GM18526 (cell line): ENCODE measurements around the gene DNAH11.

Source experiments
- POLR2A ChIP-seq: IDR thresholded peaks from 3 replicates; pipeline ENCODE4 v1.6.1; 2011; ENCODE audit not compliant: insufficient read length; ENCODE audit errors: extremely low read depth

DNAH11 gene

DNA sequence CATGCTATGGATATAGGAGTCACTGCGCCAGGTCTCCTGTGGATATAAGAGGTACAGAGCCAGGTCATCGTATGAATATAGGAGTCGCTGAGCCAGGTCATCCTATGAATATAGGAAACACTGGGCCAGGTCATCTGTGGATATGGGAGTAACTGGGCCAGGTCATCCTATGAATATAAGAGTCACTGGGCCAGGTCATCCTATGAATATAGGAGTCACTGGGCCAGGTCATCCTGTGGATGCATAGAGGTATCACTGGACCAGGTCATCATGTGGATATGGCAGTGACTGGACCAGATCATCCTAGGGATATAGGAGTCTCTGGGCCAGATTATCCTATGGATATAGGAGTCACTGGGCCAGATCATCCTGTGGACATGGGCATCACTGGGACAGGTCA is 181.7 kb downstream of the DNAH11 start:
- no peak for TF ChIP-seq POLR2A

DNA sequence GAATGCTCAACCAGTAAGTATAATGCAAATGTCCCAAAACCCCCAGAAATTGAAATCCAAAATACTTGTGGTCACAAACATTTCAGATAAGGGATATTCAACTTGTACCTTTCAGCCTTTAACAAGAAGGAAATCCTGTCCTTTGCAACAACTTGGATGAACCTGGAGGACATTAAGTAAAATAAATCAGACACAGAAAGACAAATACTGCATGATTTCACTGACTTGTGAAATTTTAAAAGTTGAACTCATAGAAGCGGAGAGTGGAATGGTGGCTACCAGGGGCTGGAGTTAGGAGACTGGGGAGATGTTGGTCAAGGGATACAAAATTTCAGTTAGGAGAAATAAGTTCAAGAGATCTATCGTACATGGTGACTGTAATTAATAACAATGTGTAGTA is 187.6 kb downstream of the DNAH11 start:
- TF ChIP-seq POLR2A, result no peak

GRCh38 chr7:21731977-21732376 is 189.1 kb downstream of the DNAH11 start:
- TF ChIP-seq POLR2A, result no peak

DNA sequence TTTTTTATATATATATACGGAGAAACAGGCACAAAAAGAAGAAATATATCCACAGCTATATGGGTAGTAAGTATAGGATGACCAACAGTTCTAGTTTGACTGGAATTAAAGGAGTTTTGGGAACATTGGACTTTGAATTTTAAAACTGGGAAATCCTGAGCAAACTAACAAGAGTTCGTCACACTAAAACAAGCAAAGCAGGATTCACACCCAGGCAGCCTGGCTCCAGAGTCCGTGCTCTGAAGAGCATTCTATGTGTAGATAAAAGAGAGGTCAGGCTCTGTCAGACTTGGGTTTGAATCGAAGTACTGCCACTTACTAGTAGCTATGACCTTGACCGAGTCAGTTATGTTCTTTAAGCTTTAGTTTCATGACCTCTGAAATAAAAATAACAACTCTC is 191.0 kb downstream of the DNAH11 start:
- no peak for TF ChIP-seq POLR2A

DNA sequence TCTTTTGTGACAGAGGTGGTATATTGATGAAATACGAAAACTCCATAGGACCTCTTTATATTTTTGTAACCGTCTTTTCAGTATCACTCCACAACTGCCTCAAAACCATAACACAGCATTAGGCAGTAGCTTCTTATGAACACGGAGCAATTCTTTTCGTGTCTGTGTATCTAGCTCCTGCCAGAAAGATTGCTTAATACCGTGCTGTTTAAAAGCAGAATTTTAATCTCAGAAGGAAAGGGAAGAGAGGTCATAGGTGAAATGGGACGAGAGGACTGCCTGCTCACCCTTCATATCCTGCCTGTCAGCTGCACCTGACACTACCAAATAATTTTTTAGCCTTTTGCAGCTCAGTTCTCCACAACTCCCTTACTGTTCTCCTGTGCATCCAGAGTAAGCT is 200.7 kb downstream of the DNAH11 start:
- TF ChIP-seq POLR2A, result no peak

DNA sequence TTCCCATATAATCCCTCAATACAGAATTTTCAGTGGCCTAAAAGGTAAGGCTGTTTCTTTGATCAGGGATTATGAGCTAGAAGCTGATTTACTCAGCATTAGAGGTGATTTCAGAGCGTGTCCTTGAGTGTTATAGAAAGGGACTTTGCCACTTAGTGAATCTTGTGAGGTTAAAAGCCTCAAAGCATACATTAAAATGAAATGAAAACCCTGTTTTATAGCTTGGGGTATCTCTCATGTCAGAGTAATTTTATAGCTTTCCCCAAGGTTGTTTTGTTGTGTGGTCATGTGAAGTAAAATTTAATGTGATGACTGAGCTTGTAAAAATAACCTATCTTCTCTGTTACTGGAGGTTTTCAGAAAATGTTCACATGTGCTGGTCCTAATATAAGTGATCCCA is 204.1 kb downstream of the DNAH11 start:
- TF ChIP-seq POLR2A, result no peak

GRCh38 chr7:21747806-21748205 is 205.0 kb downstream of the DNAH11 start:
- TF ChIP-seq POLR2A, result no peak

DNA sequence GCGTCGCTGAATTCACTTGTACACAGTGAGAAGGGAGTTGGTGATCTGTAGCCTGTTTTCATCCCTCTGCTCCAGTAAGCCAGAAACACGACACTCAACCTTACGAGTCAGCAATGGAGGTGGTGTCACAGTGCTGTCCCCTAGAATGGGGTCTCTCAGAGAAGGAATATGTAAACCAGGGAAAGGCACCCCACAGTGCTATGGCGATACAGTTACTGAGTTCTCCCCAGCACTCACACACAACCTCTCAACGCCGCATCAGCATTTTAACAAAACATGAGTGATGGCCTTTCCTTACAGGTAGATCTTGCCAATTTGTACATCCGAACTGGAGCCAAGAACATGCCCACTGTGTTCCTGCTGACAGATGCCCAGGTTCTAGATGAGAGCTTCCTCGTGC is 206.5 kb downstream of the DNAH11 start:
- TF ChIP-seq POLR2A, result no peak

DNA sequence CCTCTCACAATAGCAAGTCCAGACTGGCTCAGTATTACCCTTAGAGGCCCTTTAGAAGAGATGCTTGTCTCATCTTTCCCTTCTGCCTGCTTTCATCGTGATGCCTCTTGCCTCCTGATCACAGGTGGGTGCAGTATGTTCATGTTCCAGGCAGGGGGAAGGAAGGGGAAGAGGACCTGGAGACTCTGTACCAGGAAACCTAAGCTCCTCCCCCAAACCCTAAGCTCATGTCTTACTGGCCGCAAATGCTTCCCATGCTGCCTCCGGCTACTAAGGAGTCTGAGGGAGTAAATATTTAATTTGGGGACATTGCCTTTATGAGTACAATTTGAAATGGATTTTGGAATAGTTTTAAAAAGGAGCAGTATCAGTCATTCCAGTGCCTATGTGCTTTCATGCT is 210.2 kb downstream of the DNAH11 start:
- TF ChIP-seq POLR2A, result no peak

DNA sequence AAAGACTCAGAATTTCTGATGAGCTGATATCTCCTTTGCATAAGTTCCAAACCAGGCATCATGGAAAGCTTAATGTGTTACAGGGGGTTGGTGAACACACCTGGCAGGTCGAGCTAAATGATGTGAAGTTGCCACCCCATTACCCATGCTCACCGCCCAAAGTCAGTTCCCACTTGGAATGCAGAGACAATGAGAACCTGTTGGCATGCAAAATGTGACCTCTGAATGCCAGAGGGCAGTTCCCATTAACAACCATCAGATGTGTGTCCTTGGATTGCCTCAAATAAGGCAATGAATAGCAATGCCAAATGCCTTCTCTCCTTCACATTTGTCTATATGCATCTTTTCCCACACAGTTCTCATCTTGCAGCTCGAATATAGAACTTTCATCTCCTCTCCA is 212.1 kb downstream of the DNAH11 start:
- no peak for TF ChIP-seq POLR2A

DNA sequence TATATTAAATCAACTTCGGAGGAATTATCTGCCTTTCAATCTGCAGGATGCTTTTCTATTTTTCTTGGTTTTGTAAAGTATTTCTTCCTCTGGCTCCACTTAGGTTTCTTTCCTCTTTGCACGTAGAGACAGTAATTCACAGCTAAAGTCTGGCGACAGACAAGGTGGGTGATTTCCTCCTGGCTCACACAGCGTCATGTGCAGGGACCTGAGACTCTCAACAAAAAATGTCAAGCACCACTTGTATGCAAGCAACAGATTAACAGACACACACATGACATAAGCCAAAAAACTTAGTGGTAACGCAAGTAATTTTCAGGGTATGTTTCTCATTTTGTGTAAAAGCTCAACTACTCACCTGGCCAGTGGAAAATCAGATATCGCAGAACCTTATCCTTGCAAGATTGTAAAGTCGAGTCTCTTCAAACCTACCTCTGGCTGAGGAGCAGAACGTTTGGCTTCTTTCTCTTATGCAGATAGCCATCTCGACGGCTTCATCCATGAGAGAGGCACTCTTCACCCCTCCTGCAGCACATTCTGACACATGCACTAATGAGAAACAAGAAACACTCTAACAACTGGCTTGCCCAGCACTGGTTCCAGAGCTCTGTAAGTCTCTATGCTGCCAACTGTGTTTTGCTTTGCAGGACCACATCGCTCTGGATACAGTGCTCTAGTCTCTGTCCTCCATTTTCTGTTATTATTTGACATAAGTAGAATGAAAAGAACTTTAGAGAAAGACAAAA is 214.9 kb downstream of the DNAH11 start:
- TF ChIP-seq POLR2A, result no peak

GRCh38 chr7:21758286-21758685 is 215.4 kb downstream of the DNAH11 start:
- TF ChIP-seq POLR2A, result no peak

DNA sequence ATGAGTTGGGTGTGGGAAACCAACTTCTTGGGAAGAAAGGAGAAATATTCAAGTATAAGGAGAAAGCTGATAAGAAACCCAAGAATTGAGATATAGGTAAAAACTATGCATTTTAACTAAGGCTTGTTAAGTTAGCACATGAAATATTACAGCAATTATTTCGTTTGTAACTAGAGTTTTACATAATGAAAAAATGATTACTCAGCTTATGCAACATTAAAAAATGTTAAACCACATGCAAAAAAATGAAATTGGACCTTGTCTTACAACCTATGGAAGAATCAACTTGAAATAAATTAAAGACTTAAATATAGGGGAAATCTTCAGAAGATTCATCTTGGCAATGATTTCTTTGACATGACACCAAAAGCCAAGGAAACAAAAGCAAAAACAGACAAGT is 219.6 kb downstream of the DNAH11 start:
- no peak for TF ChIP-seq POLR2A

DNA sequence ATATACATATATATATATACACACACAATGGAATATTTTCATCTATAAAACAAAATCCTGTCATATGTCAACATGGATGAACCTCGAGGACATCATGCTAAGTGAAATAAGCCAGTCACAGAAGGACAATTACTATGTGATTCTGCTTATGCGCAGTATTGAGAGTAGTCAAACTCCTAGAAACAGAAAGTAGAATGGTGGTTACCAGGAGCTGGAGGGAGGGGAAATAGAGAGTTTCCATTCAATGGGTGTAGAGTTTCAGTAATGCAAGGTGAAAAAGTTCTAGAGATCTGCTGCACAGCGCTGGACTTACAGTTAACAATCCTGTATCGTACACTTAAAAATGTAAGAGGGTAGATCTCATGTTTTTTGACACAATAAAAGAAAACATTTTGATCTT is 221.0 kb downstream of the DNAH11 start:
- TF ChIP-seq POLR2A, result no peak

GRCh38 chr7:21766218-21766617 is 223.4 kb downstream of the DNAH11 start:
- TF ChIP-seq POLR2A, result no peak

- no peak for TF ChIP-seq POLR2A
Observed at GRCh38 chr7:21767300-21767900, 224.6 kb downstream of the DNAH11 start.

GRCh38 chr7:21768279-21768678 is 225.4 kb downstream of the DNAH11 start:
- TF ChIP-seq POLR2A, result no peak
